ENCODE measurements around the gene CLCN7. TPM values are rescaled to one million over a fixed set of nuclear protein-coding genes. Genes with fewer than 3 reads are reported as not detected.

CLCN7 gene
- total and polyA plus RNA-seq, 9 of the 15 experiments (the other 6 are each of a cell fraction or from before 2014, with no cell fraction given): 0.06 to 126 (median 18.7) TPM

DNA sequence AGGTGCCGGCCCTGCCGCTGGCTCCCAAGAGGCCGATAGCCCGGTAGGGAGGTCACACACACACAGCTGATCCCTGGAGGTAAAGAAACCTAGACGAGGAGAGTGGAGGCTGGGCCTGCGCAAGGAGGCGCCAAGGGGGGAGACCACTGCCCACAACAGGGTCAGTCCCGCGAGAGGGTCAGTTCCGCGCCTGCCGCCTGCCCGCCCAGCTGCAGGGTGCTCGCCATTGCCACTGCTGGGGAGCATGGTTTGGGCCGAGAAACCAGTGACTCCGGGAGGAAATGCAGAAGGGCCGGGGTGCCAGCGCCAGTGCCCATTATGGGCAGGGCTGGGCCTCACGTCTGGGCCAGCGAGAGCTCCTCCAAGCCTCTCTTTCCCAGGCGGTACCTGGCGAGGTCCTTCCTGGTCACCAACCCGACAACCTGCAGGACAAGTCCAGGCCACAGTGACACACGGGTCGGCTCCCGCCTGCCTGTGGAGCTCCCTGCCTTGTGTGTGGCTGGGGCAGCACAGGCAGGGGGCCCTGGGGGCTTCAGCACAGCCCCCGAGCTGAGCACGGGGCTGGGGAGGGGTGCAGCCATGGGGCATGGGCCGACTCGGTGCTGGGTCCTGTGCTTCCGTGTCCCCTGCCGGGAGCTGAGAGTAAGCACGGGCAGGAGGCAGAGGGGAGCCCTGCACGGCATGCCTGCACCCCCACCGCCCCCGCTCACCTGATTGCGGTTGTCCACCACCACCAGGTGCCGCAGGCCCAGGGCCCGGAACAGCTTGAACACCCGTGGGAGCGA lies 28.3 kb downstream of the CLCN7 start:
- intact Hi-C loops (cut with micrococcal nuclease): no loop called here
- H2AFZ ChIP-seq (ENCODE audit: low read depth, low read length): no peak overlapping the region
- peaks cover 52% of the 10 kb centered on the region; the same call in 1 of the 3 replicates for H3K36me3 ChIP-seq (ENCODE audit: control insufficient read depth, insufficient read depth, low read length)
- BruUV-seq (replicated peaks): no TSS peak
- ATAC-seq: no peak
- POLR2A ChIA-PET: interaction anchor here (0.6 to 1.5 kb wide), 2 partner anchors 20 to 26 kb away, joined by 3 to 8 read pairs; partner anchors contain the start of gene UQCC4
- H3K9me1 ChIP-seq (ENCODE audit: control insufficient read depth, insufficient read depth, low read length): no peaks in the 10 kb centered on the region
- no peak overlapping the region; a peak in 1 of 4 replicates for H3K9ac ChIP-seq (ENCODE audit: insufficient read depth in 1 of 2, low read depth in 2 of 2, low read length in 2 of 2)
- H3K79me2 ChIP-seq (ENCODE audit: control insufficient read depth, insufficient read depth, low read length): no peaks in the 10 kb centered on the region
- in situ Hi-C loops (cut with MboI): no loop called here
- H3K9me3 ChIP-seq (replicated peaks; ENCODE audit: control insufficient read depth, insufficient read depth, low read depth, low read length): no peaks in the 10 kb centered on the region
- H3K4me1 ChIP-seq (replicated peaks in 1 of 2; ENCODE audit: control insufficient read depth in 2 of 2, insufficient read depth in 2 of 2, low read length in 2 of 2): peaks cover 0 to 54% of the 10 kb centered on the region in 2 experiments; a peak in 2 of 5 replicates
- 91% methylated on average over 29 of the region's 41 CpGs for WGBS (ENCODE audit: insufficient coverage, low coverage, missing lambda C conversion rate)
- no peaks in the 10 kb centered on the region for H3K27me3 ChIP-seq (ENCODE audit: control insufficient read depth in 2 of 2, insufficient read depth in 2 of 2, low read length in 2 of 2)
- no peaks in the 10 kb centered on the region for H4K20me1 ChIP-seq (replicated peaks; ENCODE audit: control insufficient read depth, insufficient read depth, low read length)
- CTCF ChIA-PET (ENCODE audit: low intra/inter-chr PET ratio): no interaction called here
- no peak overlapping the region for H3K27ac ChIP-seq (ENCODE audit: extremely low read depth, low read depth, low read length)
- no peak overlapping the region for H3K4me2 ChIP-seq (ENCODE audit: insufficient read depth, low read length)
- no peak overlapping the region for H3K4me3 ChIP-seq
- DNase-seq (ENCODE audit: extremely low read depth in 1 of 4, low spot score in 3 of 4): no peak
- no peak for FAIRE-seq
- TF ChIP-seq POLR2G (IDR thresholded peaks at IDR 0.05; ENCODE audit: low read depth, low read length): 0 out of 2 replicates have a peak, but pooled peaks have one; percentile 6
- TF ChIP-seq HNRNPK (IDR thresholded peaks at IDR 0.05; ENCODE audit: low read depth, low read length, poor library complexity, severe bottlenecking): no peak
- TF ChIP-seq POLR2AphosphoS2 (IDR thresholded peaks at IDR 0.05; ENCODE audit: low read length): no peak
- TF ChIP-seq, protein P1, sequence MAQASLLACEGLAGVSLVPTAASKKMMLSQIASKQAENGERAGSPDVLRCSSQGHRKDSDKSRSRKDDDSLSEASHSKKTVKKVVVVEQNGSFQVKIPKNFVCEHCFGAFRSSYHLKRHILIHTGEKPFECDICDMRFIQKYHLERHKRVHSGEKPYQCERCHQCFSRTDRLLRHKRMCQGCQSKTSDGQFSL (CRISPR knock-in tag; IDR thresholded peaks at IDR 0.05): 0 out of 2 replicates have a peak, but pooled peaks have one; percentile 21
- TF ChIP-seq, protein P1 (tag; IDR thresholded peaks at IDR 0.05): no peak
- TF ChIP-seq CEBPG (CRISPR knock-in tag; IDR thresholded peaks at IDR 0.05): no peak
- no peak for TF ChIP-seq CEBPG (tag; conservative IDR thresholded peaks at IDR 0.05 in 1 of 2, IDR thresholded peaks at IDR 0.05 in 1 of 2)
- no peak for TF ChIP-seq HNRNPLL (IDR thresholded peaks at IDR 0.05; ENCODE audit: low read depth, low read length, poor library complexity, severe bottlenecking)
- TF ChIP-seq, protein P2, sequence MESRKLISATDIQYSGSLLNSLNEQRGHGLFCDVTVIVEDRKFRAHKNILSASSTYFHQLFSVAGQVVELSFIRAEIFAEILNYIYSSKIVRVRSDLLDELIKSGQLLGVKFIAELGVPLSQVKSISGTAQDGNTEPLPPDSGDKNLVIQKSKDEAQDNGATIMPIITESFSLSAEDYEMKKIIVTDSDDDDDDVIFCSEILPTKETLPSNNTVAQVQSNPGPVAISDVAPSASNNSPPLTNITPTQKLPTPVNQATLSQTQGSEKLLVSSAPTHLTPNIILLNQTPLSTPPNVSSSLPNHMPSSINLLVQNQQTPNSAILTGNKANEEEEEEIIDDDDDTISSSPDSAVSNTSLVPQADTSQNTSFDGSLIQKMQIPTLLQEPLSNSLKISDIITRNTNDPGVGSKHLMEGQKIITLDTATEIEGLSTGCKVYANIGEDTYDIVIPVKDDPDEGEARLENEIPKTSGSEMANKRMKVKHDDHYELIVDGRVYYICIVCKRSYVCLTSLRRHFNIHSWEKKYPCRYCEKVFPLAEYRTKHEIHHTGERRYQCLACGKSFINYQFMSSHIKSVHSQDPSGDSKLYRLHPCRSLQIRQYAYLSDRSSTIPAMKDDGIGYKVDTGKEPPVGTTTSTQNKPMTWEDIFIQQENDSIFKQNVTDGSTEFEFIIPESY (CRISPR knock-in tag; IDR thresholded peaks at IDR 0.05): 0 out of 2 replicates have a peak, but pooled peaks have one; percentile 61
- no peak for TF ChIP-seq CTBP1 (IDR thresholded peaks at IDR 0.05; ENCODE audit: borderline replicate concordance)
- TF ChIP-seq HMGN3 (IDR thresholded peaks at IDR 0.05; ENCODE audit: borderline replicate concordance, extremely low read depth, insufficient read length, low read depth, low read length): peak; percentile 25
- TF ChIP-seq ADNP (tag; IDR thresholded peaks at IDR 0.05): no peak

Measured in K562 (cell line).